ENCODE data around the gene SERINC2. TPM values are rescaled to one million over a fixed set of nuclear protein-coding genes. Genes with fewer than 3 reads are reported as not detected.
A peak's percentile ranks its signal among the peaks of the same experiment; 100 is the strongest.

The SERINC2 gene
- total and polyA plus RNA-seq, 2 of the 4 experiments (the other 2 are of a cell fraction): 2.0 to 59.5 TPM

DNA sequence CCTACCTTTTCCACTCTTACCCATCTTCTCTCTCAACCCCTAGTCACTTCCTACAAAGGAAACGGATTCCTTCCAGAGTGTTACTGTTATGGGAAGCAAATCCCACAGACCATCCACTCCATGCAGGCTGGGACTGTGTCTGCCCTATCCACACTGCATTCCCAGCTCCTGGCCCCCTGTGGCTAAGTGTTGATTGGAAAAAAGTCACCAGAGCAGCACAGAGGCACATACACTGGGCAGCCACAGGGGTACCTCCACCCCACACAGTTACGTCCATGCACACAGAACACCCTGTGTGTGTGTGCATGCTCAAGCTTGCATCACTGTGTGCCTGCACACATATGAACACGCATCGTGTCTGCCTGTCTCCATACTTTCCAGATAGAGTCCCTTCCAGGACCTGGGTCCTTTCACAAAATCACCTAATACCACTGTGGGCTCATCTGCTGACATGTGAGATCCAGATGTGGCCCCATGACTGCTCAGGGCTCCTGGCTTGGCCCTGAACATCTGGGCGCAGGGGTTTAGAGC lies 4.2 kb upstream of the SERINC2 start:
- peak overlapping the region; percentile 63 for H3K4ac ChIP-seq (ENCODE audit: low read depth, low read length)
- H3K27me3 ChIP-seq (ENCODE audit: control insufficient read depth, insufficient read depth, low read length): no peaks in the 10 kb centered on the region
- H2AK5ac ChIP-seq (ENCODE audit: low read depth, low read length): peak overlapping the region; percentile 85
- ChIA-PET CTCF (no interaction called here), POLR2A (ENCODE audit: unreplicated experiment) (no interaction called here)
- no peak overlapping the region for H2BK15ac ChIP-seq (ENCODE audit: low read depth, low read length)
- H3K9me1 ChIP-seq (ENCODE audit: insufficient read depth, low read length): peaks cover 33% of the 10 kb centered on the region
- H3K4me1 ChIP-seq (ENCODE audit: control insufficient read depth, insufficient read depth, low read length): peaks cover 29% of the 10 kb centered on the region
- H2AFZ ChIP-seq (replicated peaks; ENCODE audit: low read length, poor library complexity): peak overlapping the region; percentile 49
- H4K91ac ChIP-seq (ENCODE audit: insufficient read depth, low read depth, low read length): peak overlapping the region; percentile 48
- H3K56ac ChIP-seq (ENCODE audit: extremely low read depth, insufficient read depth, low read length): no peak overlapping the region
- peak overlapping the region; percentile 79 for H2BK20ac ChIP-seq (ENCODE audit: low read depth, low read length)
- 100% methylated on average over 1 of the region's 5 CpGs; no CpG with 5 or more reads in 1 of the 2 experiments for WGBS, 2 experiments (ENCODE audit: extremely low coverage in 2 of 2, insufficient read length in 1 of 2)
- intact Hi-C loops (cut with micrococcal nuclease): no loop called here
- H3K36me3 ChIP-seq (ENCODE audit: control insufficient read depth, insufficient read depth, low read length): no peaks in the 10 kb centered on the region
- in situ Hi-C loops (cut with MboI; ENCODE audit: low sequenced_read_pairs): no loop called here
- dilution Hi-C loops (cut with HindIII; ENCODE audit: low sequenced_read_pairs, unreplicated experiment): no loop called here
- H2AK9ac ChIP-seq (replicated peaks; ENCODE audit: low read depth, low read length, poor library complexity): no peak overlapping the region
- peak overlapping the region; percentile 67 for H3K14ac ChIP-seq (replicated peaks; ENCODE audit: low read depth, low read length)
- H3K18ac ChIP-seq (ENCODE audit: low read depth, low read length): peak overlapping the region; percentile 61
- peaks cover 0 to 13% of the 10 kb centered on the region in 2 experiments; a peak in 2 of 4 replicates for H3K79me1 ChIP-seq (ENCODE audit: low read depth in 1 of 2, low read length in 2 of 2)
- peak overlapping the region; percentile 16; the same call in 1 of the 2 replicates for H3K4me2 ChIP-seq (ENCODE audit: low read depth, low read length)
- no peak overlapping the region for H3K4me3 ChIP-seq (ENCODE audit: insufficient read depth, low read depth, low read length)
- peak overlapping the region in 1 of 2 experiments; percentile 15; a peak in 2 of 4 replicates for H4K8ac ChIP-seq (ENCODE audit: low read depth in 2 of 2, low read length in 2 of 2)
- TF ChIP-seq MXI1 (IDR thresholded peaks at IDR 0.05; ENCODE audit: borderline replicate concordance, low read depth, low read length): no peak
- no peak for TF ChIP-seq RCOR1 (IDR thresholded peaks at IDR 0.05; ENCODE audit: insufficient replicate concordance, low read length)
- no peak for TF ChIP-seq SMC3 (IDR thresholded peaks at IDR 0.05; ENCODE audit: low read depth, low read length)
- TF ChIP-seq BHLHE40 (IDR thresholded peaks at IDR 0.05; ENCODE audit: low read depth, low read length): no peak
- TF ChIP-seq, protein P1, sequence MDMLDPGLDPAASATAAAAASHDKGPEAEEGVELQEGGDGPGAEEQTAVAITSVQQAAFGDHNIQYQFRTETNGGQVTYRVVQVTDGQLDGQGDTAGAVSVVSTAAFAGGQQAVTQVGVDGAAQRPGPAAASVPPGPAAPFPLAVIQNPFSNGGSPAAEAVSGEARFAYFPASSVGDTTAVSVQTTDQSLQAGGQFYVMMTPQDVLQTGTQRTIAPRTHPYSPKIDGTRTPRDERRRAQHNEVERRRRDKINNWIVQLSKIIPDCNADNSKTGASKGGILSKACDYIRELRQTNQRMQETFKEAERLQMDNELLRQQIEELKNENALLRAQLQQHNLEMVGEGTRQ (IDR thresholded peaks at IDR 0.05; ENCODE audit: low read depth, low read length): no peak
- no peak for ATAC-seq (ENCODE audit: low read depth)
- H3K27ac ChIP-seq (ENCODE audit: insufficient read depth, low read length): peak overlapping the region; percentile 12; the same call in 1 of the 2 replicates
- H4K5ac ChIP-seq (ENCODE audit: low read depth, low read length): peak overlapping the region; percentile 65
- no peak for DNase-seq
- H3K9ac ChIP-seq (ENCODE audit: low read depth, low read length): no peak overlapping the region
- H2BK5ac ChIP-seq (ENCODE audit: low read depth, low read length, poor library complexity, severe bottlenecking): peak overlapping the region; percentile 40
- no peaks in the 10 kb centered on the region for H4K20me1 ChIP-seq (ENCODE audit: insufficient read depth, low read length)
- no TSS peak for BruUV-seq (replicated peaks)
- H3K23ac ChIP-seq (ENCODE audit: low read depth, low read length): no peak overlapping the region; the same call in 1 of the 2 replicates
- H3K9me3 ChIP-seq (ENCODE audit: control insufficient read depth, insufficient read depth, low read length): no peaks in the 10 kb centered on the region
- peak overlapping the region; percentile 84 for H2BK120ac ChIP-seq (ENCODE audit: low read depth, low read length)

Data from IMR-90 (cell line).